ENCODE results near the gene NFIA. TPM values are rescaled to one million over a fixed set of nuclear protein-coding genes. Genes with fewer than 3 reads are reported as not detected.

Gene NFIA
- total and polyA plus RNA-seq, 10 of the 15 experiments (the other 5 are each of a cell fraction or from before 2014, with no cell fraction given), result 0.10 to 0.16 TPM; not detected in 8

- Histone ChIP-seq H3K9me3 (replicated peaks; ENCODE audit: control insufficient read depth, insufficient read depth, low read length) (no peaks in the 10 kb centered on the region), H3K4me3 (no peak overlapping the region), H3K9ac (ENCODE audit: control insufficient read depth, insufficient read depth, low read length) (no peak overlapping the region), H3K36me3 (ENCODE audit: control insufficient read depth in 2 of 2, insufficient read depth in 2 of 2, low read length in 1 of 2) (no peaks in the 10 kb centered on the region), H3K27ac (ENCODE audit: control insufficient read depth, insufficient read depth) (no peak overlapping the region), H3K4me2 (ENCODE audit: control insufficient read depth, insufficient read depth) (no peak overlapping the region), H3K79me2 (ENCODE audit: control insufficient read depth, insufficient read depth, low read length) (no peaks in the 10 kb centered on the region), H2AFZ (ENCODE audit: control insufficient read depth, low read depth, low read length) (no peak overlapping the region), H3K4me1 (ENCODE audit: control insufficient read depth, insufficient read depth, low read length) (no peaks in the 10 kb centered on the region; the same call in 1 of the 2 replicates), H3K27me3 (replicated peaks in 1 of 2; ENCODE audit: control insufficient read depth in 2 of 2, insufficient read depth in 2 of 2, low read length in 1 of 2) (no peaks in the 10 kb centered on the region), H4K20me1 (ENCODE audit: control insufficient read depth, insufficient read depth) (no peaks in the 10 kb centered on the region)
- no TSS peak for BruUV-seq (replicated peaks)
- SMC1A ChIA-PET (ENCODE audit: uncharacterized antibody, unreplicated experiment), result no interaction called here
- DNase-seq (ENCODE audit: low read depth, low spot score) (no peak), ATAC-seq (no peak), FAIRE-seq (no peak)
- RAD21 ChIA-PET (ENCODE audit: unreplicated experiment), result no interaction called here
- WGBS (ENCODE audit: insufficient coverage, insufficient replicate concordance, low lambda C conversion rate, missing lambda C conversion rate), result 0% methylated on average over 2 of the region's 2 CpGs
- TF ChIP-seq TCF3 (IDR thresholded peaks at IDR 0.05; ENCODE audit: borderline replicate concordance, insufficient read depth, low read depth, low read length) (no peak), FOS (IDR thresholded peaks at IDR 0.05; ENCODE audit: borderline replicate concordance, extremely low read depth, insufficient read length) (no peak), RBBP5 (conservative IDR thresholded peaks at IDR 0.05) (no peak), DPF2 (IDR thresholded peaks at IDR 0.05) (no peak), CBFB (IDR thresholded peaks at IDR 0.05; ENCODE audit: low read depth) (no peak)
- POLR2A ChIA-PET, result no interaction called here
- CTCF ChIA-PET, result no interaction called here
- intact Hi-C loops (cut with micrococcal nuclease; ENCODE audit: unreplicated experiment) (no loop called here), in situ Hi-C loops (cut with MboI) (no loop called here)
These were observed 89.0 kb downstream of the NFIA start for GRCh38 chr1:61171346-61171745.

GRCh38 chr1:61171974-61172373, 89.6 kb downstream of the NFIA start:
- Histone ChIP-seq H3K9me3 (replicated peaks; ENCODE audit: control insufficient read depth, insufficient read depth, low read length) (no peaks in the 10 kb centered on the region), H4K20me1 (ENCODE audit: control insufficient read depth, insufficient read depth) (no peaks in the 10 kb centered on the region), H2AFZ (ENCODE audit: control insufficient read depth, low read depth, low read length) (no peak overlapping the region), H3K27me3 (replicated peaks in 1 of 2; ENCODE audit: control insufficient read depth in 2 of 2, insufficient read depth in 2 of 2, low read length in 1 of 2) (no peaks in the 10 kb centered on the region), H3K4me2 (ENCODE audit: control insufficient read depth, insufficient read depth) (no peak overlapping the region), H3K27ac (ENCODE audit: control insufficient read depth, insufficient read depth) (no peak overlapping the region), H3K79me2 (ENCODE audit: control insufficient read depth, insufficient read depth, low read length) (no peaks in the 10 kb centered on the region), H3K9ac (ENCODE audit: control insufficient read depth, insufficient read depth, low read length) (no peak overlapping the region), H3K4me3 (no peak overlapping the region), H3K36me3 (ENCODE audit: control insufficient read depth in 2 of 2, insufficient read depth in 2 of 2, low read length in 1 of 2) (no peaks in the 10 kb centered on the region), H3K4me1 (ENCODE audit: control insufficient read depth, insufficient read depth, low read length) (no peaks in the 10 kb centered on the region; the same call in 1 of the 2 replicates)
- TF ChIP-seq NFXL1 (IDR thresholded peaks at IDR 0.05; ENCODE audit: borderline replicate concordance) (no peak), STAT1 (conservative IDR thresholded peaks at IDR 0.05) (no peak), YBX1 (IDR thresholded peaks at IDR 0.05) (no peak), SMAD1 (IDR thresholded peaks at IDR 0.05; ENCODE audit: low read depth, partially characterized antibody) (no peak), NFIC (IDR thresholded peaks at IDR 0.05; ENCODE audit: low read depth, low read length) (no peak), ZNF592 (IDR thresholded peaks at IDR 0.05) (no peak), POLR2AphosphoS5 (IDR thresholded peaks at IDR 0.05; ENCODE audit: low read length) (no peak)
- no TSS peak for BruUV-seq (replicated peaks)
- ChIA-PET CTCF (no interaction called here), SMC1A (ENCODE audit: uncharacterized antibody, unreplicated experiment) (no interaction called here), POLR2A (no interaction called here), RAD21 (ENCODE audit: unreplicated experiment) (no interaction called here)
- 20% methylated on average over 4 of the region's 4 CpGs for WGBS (ENCODE audit: insufficient coverage, insufficient replicate concordance, low lambda C conversion rate, missing lambda C conversion rate)
- DNase-seq (ENCODE audit: low read depth, low spot score) (no peak), ATAC-seq (no peak), FAIRE-seq (no peak)
- in situ Hi-C loops (cut with MboI) (no loop called here), intact Hi-C loops (cut with micrococcal nuclease; ENCODE audit: unreplicated experiment) (no loop called here)

Measured in GM12878 (cell line).